Endothelial cell of umbilical vein (primary cell): ENCODE data around the gene SCAI. TPM values are rescaled to one million over a fixed set of nuclear protein-coding genes. Genes with fewer than 3 reads are reported as not detected.

Source experiments
- BruUV-seq: library from RNA; stranded (reverse); fragments of 400-500 nt; replicated peaks from 2 replicates; lab custom pipeline; 2021; lab: Mats Ljungman, UMichigan
- CTCF ChIA-PET: fragments of 300-600, 350-600 bp; sonication (Branson Sonifier 250); formaldehyde crosslinking; loops from one replicate; lab custom pipeline; 2021; ENCODE audit warnings: antibody characterized with exemption, inconsistent platforms; lab: Charles Lee
- POLR2A ChIA-PET: fragments of 300-600, 350-600 bp; sonication (Branson Sonifier 250); formaldehyde crosslinking; loops from one replicate; lab custom pipeline; 2021; ENCODE audit warnings: antibody characterized with exemption, inconsistent platforms; lab: Charles Lee
- DNase-seq: peaks from one replicate; pipeline ENCODE4 v3.0.0-alpha.2; 2011; ENCODE audit warnings: low read depth, low spot score
- FAIRE-seq: peaks from 2 replicates; lab custom pipeline; 2011; peaks lifted over from hg19 to GRCh38; lab: Jason Lieb, UNC
- H2AFZ ChIP-seq: 2 replicates; pipeline ENCODE4 v1.6.0; 2012; ENCODE audit warnings: low read depth, low read length, control low read depth, inconsistent platforms
- H3K27ac ChIP-seq: 2 replicates; pipeline ENCODE4 v1.5.1; 2011; ENCODE audit warnings: low read depth, mild to moderate bottlenecking, control low read depth, low read length, moderate library complexity; ENCODE audit not compliant: insufficient read depth
- H3K27me3 ChIP-seq, 2 experiments: 2 replicates each; pipeline versions ENCODE4 v1.6.0 to v1.6.1; 2011; ENCODE audit warnings: low read length in 2 of 2, mixed read lengths in 1 of 2; ENCODE audit not compliant: control insufficient read depth in 2 of 2, insufficient read depth in 2 of 2
- H3K36me3 ChIP-seq, 2 experiments: 2 replicates in 1 of 2; 3 replicates in 1 of 2; pipeline ENCODE4 v1.5.1; 2011; ENCODE audit warnings: low read length in 2 of 2, mild to moderate bottlenecking in 1 of 2, moderate library complexity in 1 of 2; ENCODE audit not compliant: control insufficient read depth in 2 of 2, insufficient read depth in 2 of 2; ENCODE audit errors: extremely low read depth in 1 of 2
- H3K4me1 ChIP-seq: 3 replicates; pipeline ENCODE4 v1.5.1; 2011; ENCODE audit warnings: mild to moderate bottlenecking, low read length; ENCODE audit not compliant: control insufficient read depth, insufficient read depth; ENCODE audit errors: extremely low read depth
- H3K4me2 ChIP-seq: 2 replicates; pipeline ENCODE4 v1.6.1; 2011; ENCODE audit warnings: low read length, control low read depth, mixed read lengths; ENCODE audit not compliant: insufficient read depth
- H3K4me3 ChIP-seq, 3 experiments: fragments of 200-600 bp in 1 of 3; sonication (generic), shearing (Covaris generic) in 1 of 3; replicated peaks in 1 of 3; 2 replicates each; pipeline ENCODE4 v1.5.1; 2011 to 2016; ENCODE audit warnings: control low read depth in 3 of 3, low read length in 3 of 3, mild to moderate bottlenecking in 2 of 3, inconsistent platforms in 1 of 3, low read depth in 1 of 3, moderate library complexity in 1 of 3; ENCODE audit not compliant: insufficient read depth in 1 of 3
- H3K79me2 ChIP-seq: 2 replicates; pipeline ENCODE4 v1.6.0; 2012; ENCODE audit warnings: low read length, inconsistent platforms; ENCODE audit not compliant: control insufficient read depth, insufficient read depth
- H3K9ac ChIP-seq: replicated peaks from 2 replicates; pipeline ENCODE3; 2011; ENCODE audit warnings: low read length, control low read depth; ENCODE audit not compliant: insufficient read depth; ENCODE audit errors: extremely low read depth
- H3K9me1 ChIP-seq: replicated peaks from 3 replicates; pipeline ENCODE4 v1.6.0; 2011; ENCODE audit warnings: mild to moderate bottlenecking, low read length; ENCODE audit not compliant: control insufficient read depth, insufficient read depth; ENCODE audit errors: extremely low read depth
- H3K9me3 ChIP-seq: replicated peaks from 2 replicates; pipeline ENCODE4 v1.5.1; 2012; ENCODE audit warnings: low read length, inconsistent platforms; ENCODE audit not compliant: control insufficient read depth, insufficient read depth
- H4K20me1 ChIP-seq: replicated peaks from 2 replicates; pipeline ENCODE3; 2011; ENCODE audit warnings: mild to moderate bottlenecking, low read length; ENCODE audit not compliant: control insufficient read depth, insufficient read depth; ENCODE audit errors: extremely low read depth
- CTCF ChIP-seq, 2 donors: IDR thresholded peaks; 1 replicate in 1 of 2; 2 replicates in 1 of 2; pipeline ENCODE4 v1.5.1; 2011; ENCODE audit warnings: low read length in 2 of 2, mild to moderate bottlenecking in 2 of 2, moderate library complexity in 2 of 2, control low read depth in 1 of 2, inconsistent platforms in 1 of 2, low read depth in 1 of 2; ENCODE audit not compliant: insufficient read depth in 1 of 2; ENCODE audit errors: extremely low read depth in 1 of 2
- EZH2 ChIP-seq: IDR thresholded peaks from 2 replicates; pipeline ENCODE4 v1.6.1; 2012; ENCODE audit warnings: borderline replicate concordance, low read depth, mild to moderate bottlenecking, moderate library complexity, low read length, inconsistent platforms; ENCODE audit not compliant: severe bottlenecking
- GATA2 ChIP-seq: IDR thresholded peaks from 2 replicates; pipeline ENCODE4 v1.7.0; 2011; ENCODE audit warnings: low read depth, mild to moderate bottlenecking, moderate library complexity, mixed read lengths, low read length; ENCODE audit not compliant: insufficient read length, insufficient read depth
- dilution Hi-C: fragments of 300-500 bp; cut with MboI; formaldehyde crosslinking; loops from one replicate; pipeline ENCODE4 v1.15.0; 2019; ENCODE audit warnings: low sequenced_read_pairs; ENCODE audit not compliant: extremely low pct_ligation_motif_present
- intact Hi-C: fragments of 100-400 bp; cut with micrococcal nuclease; formaldehyde crosslinking; loops from one replicate; pipeline ENCODE4 v1.10.0; 2022
- polyA plus RNA-seq, 4 experiments: library from polyadenylated mRNA; depleted of rRNA in 3 of 4; stranded (reverse) in 3 of 4; unstranded in 1 of 4; fragments of >200 nt; gene quantifications; 2 replicates each; pipeline versions ENCODE4 v1.2.1 to v1.2.3, GENCODE V29; 2011 to 2012; ENCODE audit warnings: missing spikeins in 1 of 4
- total RNA-seq: library from RNA; stranded (reverse); gene quantifications from 2 replicates; pipeline ENCODE4 v1.2.3, GENCODE V29; 2021

Gene SCAI
- total and polyA plus RNA-seq, 2 donors (not counting 3 experiments of a cell fraction or from before 2014, with no cell fraction given): 2.0 to 9.3 TPM

GRCh38 chr9:125190361-125190801, 47.1 kb upstream of the SCAI start:
- no TSS peak for BruUV-seq
- POLR2A ChIA-PET: interaction anchor here (0.7 kb wide), 1 partner anchor 54 kb away, joined by 3 read pairs; no protein-coding TSS in a partner anchor
- Histone ChIP-seq H3K9ac (peak overlapping the region; percentile 91), H3K9me1 (no peaks in the 10 kb centered on the region), H3K27me3 (no peaks in the 10 kb centered on the region), H3K79me2 (peaks cover 37% of the 10 kb centered on the region), H3K27ac (peak overlapping the region; percentile 65), H4K20me1 (no peaks in the 10 kb centered on the region), H2AFZ (peak overlapping the region; percentile 90), H3K4me3 (peak overlapping the region; percentile 70 to 90 (median 70)), H3K36me3 (no peaks in the 10 kb centered on the region), H3K4me1 (peaks cover 7% of the 10 kb centered on the region), H3K4me2 (peak overlapping the region; percentile 88), H3K9me3 (no peaks in the 10 kb centered on the region)
- FAIRE-seq (no peak), DNase-seq (no peak)
- dilution Hi-C loops: no loop called here
- TF ChIP-seq GATA2 (no peak), CTCF (IDR thresholded peaks at IDR 0.05; ENCODE audit: extremely low read depth in 1 of 2, insufficient read depth in 1 of 2, low read depth in 1 of 2, low read length in 2 of 2) (no peak), EZH2 (no peak)
- CTCF ChIA-PET: interaction anchor here (0.7 to 1.4 kb wide), 2 partner anchors 47 to 51 kb away, joined by 3 to 4 read pairs; partner anchors contain the start of gene SCAI
- intact Hi-C loops: loop anchor here (5.0 kb wide), 1 partner anchor 328 kb away; the partner anchor contains the start of genes ARPC5L and RPL35
